22Rv1 (cell line): Measurements from ENCODE around the gene FOXP1.

Source experiments
- CTCF ChIP-seq: fragments of 450-650 bp; IDR thresholded peaks from 2 replicates; pipeline ENCODE4 v1.5.1; 2017; ENCODE audit warnings: mild to moderate bottlenecking
- ZFX ChIP-seq: fragments of 450-650 bp; IDR thresholded peaks from 2 replicates; pipeline ENCODE4 v1.6.1; 2017; ENCODE audit warnings: antibody characterized with exemption, borderline replicate concordance

GRCh38 chr3:71566776-71567175 is 16.8 kb downstream of the FOXP1 start:
- TF ChIP-seq CTCF (no peak), ZFX (no peak)
